SU-DHL-6 (cell line): ENCODE data around the gene TPPP3.
"Not testable (repeated sequence)": the region's sequence is repeated elsewhere in the genome, so short reads cannot be mapped to it uniquely, and the experiment has no call there.

Source experiments
- EZH2phosphoT487 ChIP-seq: fragments of 200-600 bp; sonication (generic), shearing (Covaris generic); conservative IDR thresholded peaks from 2 replicates; pipeline ENCODE4 v1.6.1; 2018; ENCODE audit warnings: mild to moderate bottlenecking, antibody characterized with exemption, low read length, moderate library complexity, mixed read lengths
- TF ChIP-seq, protein P1 (sequence below): fragments of 200-600 bp; sonication (generic); IDR thresholded peaks from one replicate; pipeline ENCODE4 v1.5.1; 2017; ENCODE audit warnings: antibody characterized with exemption, mild to moderate bottlenecking, low read length, moderate library complexity; ENCODE audit not compliant: insufficient read depth, poor library complexity, severe bottlenecking

- TF ChIP-seq, protein P1, sequence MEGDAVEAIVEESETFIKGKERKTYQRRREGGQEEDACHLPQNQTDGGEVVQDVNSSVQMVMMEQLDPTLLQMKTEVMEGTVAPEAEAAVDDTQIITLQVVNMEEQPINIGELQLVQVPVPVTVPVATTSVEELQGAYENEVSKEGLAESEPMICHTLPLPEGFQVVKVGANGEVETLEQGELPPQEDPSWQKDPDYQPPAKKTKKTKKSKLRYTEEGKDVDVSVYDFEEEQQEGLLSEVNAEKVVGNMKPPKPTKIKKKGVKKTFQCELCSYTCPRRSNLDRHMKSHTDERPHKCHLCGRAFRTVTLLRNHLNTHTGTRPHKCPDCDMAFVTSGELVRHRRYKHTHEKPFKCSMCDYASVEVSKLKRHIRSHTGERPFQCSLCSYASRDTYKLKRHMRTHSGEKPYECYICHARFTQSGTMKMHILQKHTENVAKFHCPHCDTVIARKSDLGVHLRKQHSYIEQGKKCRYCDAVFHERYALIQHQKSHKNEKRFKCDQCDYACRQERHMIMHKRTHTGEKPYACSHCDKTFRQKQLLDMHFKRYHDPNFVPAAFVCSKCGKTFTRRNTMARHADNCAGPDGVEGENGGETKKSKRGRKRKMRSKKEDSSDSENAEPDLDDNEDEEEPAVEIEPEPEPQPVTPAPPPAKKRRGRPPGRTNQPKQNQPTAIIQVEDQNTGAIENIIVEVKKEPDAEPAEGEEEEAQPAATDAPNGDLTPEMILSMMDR = not testable (repeated sequence)
- TF ChIP-seq EZH2phosphoT487 = not testable (repeated sequence)
These were observed 17.3 kb downstream of the TPPP3 start for GRCh38 chr16:67376012-67376411.
